CD14-positive monocyte (primary cell): ENCODE results near the gene LAMA1. TPM values are rescaled to one million over a fixed set of nuclear protein-coding genes. Genes with fewer than 3 reads are reported as not detected.

Experiments used
- DNase-seq, 3 donors: peaks; one replicate each; pipeline ENCODE4 v3.0.0-alpha.2; 2011 to 2022
- H2AFZ ChIP-seq: 2 replicates; pipeline ENCODE4 v1.6.0; 2012; ENCODE audit warnings: mild to moderate bottlenecking, low read depth, low read length, inconsistent platforms; ENCODE audit not compliant: insufficient read depth, poor library complexity, severe bottlenecking
- H3K27ac ChIP-seq, 2 donors: 1 replicate in 1 of 2; 2 replicates in 1 of 2; pipeline ENCODE4 v1.5.1; 2012 to 2013; ENCODE audit warnings: low read length in 2 of 2, control low read depth in 1 of 2, inconsistent platforms in 1 of 2, low read depth in 1 of 2, mild to moderate bottlenecking in 1 of 2
- H3K27me3 ChIP-seq, 2 donors: one replicate each; pipeline versions ENCODE4 v1.6.0 to v1.6.1; 2011 to 2013; ENCODE audit warnings: low read length in 2 of 2; ENCODE audit not compliant: control insufficient read depth in 2 of 2, insufficient read depth in 2 of 2
- H3K36me3 ChIP-seq, 2 donors: replicated peaks in 1 of 2; 1 replicate in 1 of 2; 2 replicates in 1 of 2; pipeline versions ENCODE4 v1.5.1 to v1.6.1; 2012 to 2013; ENCODE audit warnings: low read length in 2 of 2, control low read depth in 1 of 2, inconsistent platforms in 1 of 2, mild to moderate bottlenecking in 1 of 2; ENCODE audit not compliant: insufficient read depth in 2 of 2, control insufficient read depth in 1 of 2
- H3K4me1 ChIP-seq, 2 donors: 1 replicate in 1 of 2; 2 replicates in 1 of 2; pipeline versions ENCODE4 v1.5.1 to v1.6.1; 2012 to 2013; ENCODE audit warnings: low read length in 2 of 2, control low read depth in 1 of 2, inconsistent platforms in 1 of 2, mild to moderate bottlenecking in 1 of 2, moderate library complexity in 1 of 2; ENCODE audit not compliant: insufficient read depth in 2 of 2, control insufficient read depth in 1 of 2
- H3K4me2 ChIP-seq: replicated peaks from 2 replicates; pipeline ENCODE3; 2012; ENCODE audit warnings: low read length, moderate library complexity, mild to moderate bottlenecking; ENCODE audit not compliant: poor library complexity, severe bottlenecking; ENCODE audit errors: extremely low read depth
- H3K4me3 ChIP-seq, 3 experiments: fragments of 200-600 bp in 1 of 3; sonication (generic) in 1 of 3; replicated peaks in 1 of 3; 1 replicate in 2 of 3; 2 replicates in 1 of 3; pipeline ENCODE4 v1.5.1; 2011 to 2013; ENCODE audit warnings: low read length in 3 of 3, mild to moderate bottlenecking in 3 of 3, control low read depth in 2 of 3, low read depth in 2 of 3, inconsistent platforms in 1 of 3, moderate library complexity in 1 of 3
- H3K79me2 ChIP-seq: 2 replicates; pipeline ENCODE4 v1.6.0; 2012; ENCODE audit warnings: mild to moderate bottlenecking, control low read depth, inconsistent platforms, low read length, moderate library complexity; ENCODE audit not compliant: insufficient read depth
- H3K9ac ChIP-seq: 2 replicates; pipeline ENCODE4 v1.6.0; 2017; ENCODE audit warnings: low read length, mild to moderate bottlenecking; ENCODE audit not compliant: insufficient read depth, poor library complexity, severe bottlenecking
- H3K9me3 ChIP-seq, 2 donors: replicated peaks in 1 of 2; 1 replicate in 1 of 2; 2 replicates in 1 of 2; pipeline versions ENCODE4 v1.5.1 to v1.6.1; 2012 to 2013; ENCODE audit warnings: low read length in 2 of 2, control low read depth in 1 of 2; ENCODE audit not compliant: control insufficient read depth in 1 of 2, insufficient read depth in 1 of 2
- H4K20me1 ChIP-seq: 2 replicates; pipeline ENCODE4 v1.6.0; 2012; ENCODE audit warnings: mild to moderate bottlenecking, low read length, control low read depth, moderate library complexity; ENCODE audit not compliant: insufficient read depth
- H3K27ac Mint-ChIP-seq, 7 donors: one replicate each; pipeline ENCODE4 v1.8.0; 2020; ENCODE audit warnings: mild to moderate bottlenecking in 7 of 7, mixed read lengths in 7 of 7, moderate library complexity in 6 of 7, inconsistent platforms in 2 of 7
- H3K27me3 Mint-ChIP-seq, 3 donors: one replicate each; pipeline ENCODE4 v1.8.0; 2021 to 2022; ENCODE audit warnings: low read depth in 3 of 3, mild to moderate bottlenecking in 3 of 3, mixed read lengths in 3 of 3, moderate library complexity in 3 of 3, inconsistent platforms in 1 of 3
- H3K36me3 Mint-ChIP-seq, 2 donors: one replicate each; pipeline ENCODE4 v1.8.0; 2020; ENCODE audit warnings: mixed read lengths in 2 of 2, inconsistent platforms in 1 of 2, mild to moderate bottlenecking in 1 of 2
- H3K4me1 Mint-ChIP-seq: one replicate; pipeline ENCODE4 v1.8.0; 2020; ENCODE audit warnings: mild to moderate bottlenecking, mixed read lengths
- H3K4me3 Mint-ChIP-seq, 2 donors: one replicate each; pipeline ENCODE4 v1.8.0; 2020; ENCODE audit warnings: mild to moderate bottlenecking in 2 of 2, mixed read lengths in 2 of 2, moderate library complexity in 1 of 2
- H3K9me3 Mint-ChIP-seq, 7 donors: one replicate each; pipeline ENCODE4 v1.8.0; 2020 to 2022; ENCODE audit warnings: mixed read lengths in 7 of 7, mild to moderate bottlenecking in 6 of 7, moderate library complexity in 6 of 7, inconsistent platforms in 2 of 7
- WGBS: methylation state at CpG from one replicate; pipeline ENCODE4 v1.1.5; 2013; ENCODE audit warnings: missing lambda C conversion rate; ENCODE audit not compliant: insufficient coverage; 5-methylcytosine and 5-hydroxymethylcytosine counted together
- intact Hi-C, 2 donors: fragments of 100-400 bp; cut with micrococcal nuclease; formaldehyde crosslinking; loops; one replicate each; pipeline versions ENCODE4 v1.15.0 to v1.15.1; 2023
- polyA plus RNA-seq, 3 donors: library from polyadenylated mRNA; depleted of rRNA in 1 of 3; unstranded in 2 of 3; stranded (reverse) in 1 of 3; fragments of 300-500 nt in 2 of 3; fragments of >200 nt in 1 of 3; fragmentation: Illumina TruSeq in 2 of 3; gene quantifications; 1 replicate in 2 of 3; 2 replicates in 1 of 3; pipeline ENCODE4 v1.2.3, GENCODE V29; 2012 to 2021
- TF ChIP-seq, protein P1 (sequence below): fragments of 200-600 bp; IDR thresholded peaks from one replicate; pipeline ENCODE4 v1.8.0; 2022; ENCODE audit warnings: antibody characterized with exemption, mild to moderate bottlenecking

The LAMA1 gene
- polyA plus RNA-seq, 3 donors = not detected

DNA sequence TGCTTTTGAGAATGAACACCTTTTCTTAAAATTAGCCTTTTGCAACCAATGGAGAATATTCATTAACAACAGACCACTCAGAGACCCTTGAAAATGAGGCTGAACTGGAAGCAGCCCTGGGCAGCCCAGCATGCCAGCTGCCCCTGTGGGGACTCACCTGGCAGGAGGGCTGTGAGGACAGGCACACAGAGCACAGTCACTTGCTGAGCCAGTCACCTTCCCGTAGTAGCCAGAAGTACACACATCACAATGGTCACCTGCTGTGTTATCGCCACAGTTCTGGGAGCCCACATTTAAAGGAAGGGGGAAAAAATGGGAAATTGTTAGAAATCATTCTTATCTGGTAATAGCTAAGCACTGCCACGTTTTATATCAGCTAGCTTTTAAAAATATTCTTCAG is 115.5 kb downstream of the LAMA1 start:
- Histone ChIP-seq H3K36me3 (no peaks in the 10 kb centered on the region), H3K4me3 (no peak overlapping the region), H2AFZ (no peak overlapping the region), H3K9ac (no peak overlapping the region), H3K27me3 (no peaks in the 10 kb centered on the region), H3K4me2 (no peak overlapping the region), H3K4me1 (no peaks in the 10 kb centered on the region), H4K20me1 (no peaks in the 10 kb centered on the region), H3K79me2 (no peaks in the 10 kb centered on the region), H3K27ac (no peak overlapping the region), H3K9me3 (no peaks in the 10 kb centered on the region)
- peaks cover 1 to 7% (median 6%) of the 10 kb centered on the region in 3 donors for H3K27me3 Mint-ChIP-seq
- peaks cover 0 to 3% (median 0%) of the 10 kb centered on the region in 7 donors for H3K9me3 Mint-ChIP-seq
- TF ChIP-seq, protein P1, sequence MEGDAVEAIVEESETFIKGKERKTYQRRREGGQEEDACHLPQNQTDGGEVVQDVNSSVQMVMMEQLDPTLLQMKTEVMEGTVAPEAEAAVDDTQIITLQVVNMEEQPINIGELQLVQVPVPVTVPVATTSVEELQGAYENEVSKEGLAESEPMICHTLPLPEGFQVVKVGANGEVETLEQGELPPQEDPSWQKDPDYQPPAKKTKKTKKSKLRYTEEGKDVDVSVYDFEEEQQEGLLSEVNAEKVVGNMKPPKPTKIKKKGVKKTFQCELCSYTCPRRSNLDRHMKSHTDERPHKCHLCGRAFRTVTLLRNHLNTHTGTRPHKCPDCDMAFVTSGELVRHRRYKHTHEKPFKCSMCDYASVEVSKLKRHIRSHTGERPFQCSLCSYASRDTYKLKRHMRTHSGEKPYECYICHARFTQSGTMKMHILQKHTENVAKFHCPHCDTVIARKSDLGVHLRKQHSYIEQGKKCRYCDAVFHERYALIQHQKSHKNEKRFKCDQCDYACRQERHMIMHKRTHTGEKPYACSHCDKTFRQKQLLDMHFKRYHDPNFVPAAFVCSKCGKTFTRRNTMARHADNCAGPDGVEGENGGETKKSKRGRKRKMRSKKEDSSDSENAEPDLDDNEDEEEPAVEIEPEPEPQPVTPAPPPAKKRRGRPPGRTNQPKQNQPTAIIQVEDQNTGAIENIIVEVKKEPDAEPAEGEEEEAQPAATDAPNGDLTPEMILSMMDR = no peak
- H3K36me3 Mint-ChIP-seq = no peaks in the 10 kb centered on the region
- H3K4me3 Mint-ChIP-seq = no peak overlapping the region
- intact Hi-C loops = no loop called here
- no CpG with 5 or more reads among the region's 3 CpGs for WGBS
- DNase-seq = no peak
- no peaks in the 10 kb centered on the region for H3K4me1 Mint-ChIP-seq
- no peak overlapping the region for H3K27ac Mint-ChIP-seq

DNA sequence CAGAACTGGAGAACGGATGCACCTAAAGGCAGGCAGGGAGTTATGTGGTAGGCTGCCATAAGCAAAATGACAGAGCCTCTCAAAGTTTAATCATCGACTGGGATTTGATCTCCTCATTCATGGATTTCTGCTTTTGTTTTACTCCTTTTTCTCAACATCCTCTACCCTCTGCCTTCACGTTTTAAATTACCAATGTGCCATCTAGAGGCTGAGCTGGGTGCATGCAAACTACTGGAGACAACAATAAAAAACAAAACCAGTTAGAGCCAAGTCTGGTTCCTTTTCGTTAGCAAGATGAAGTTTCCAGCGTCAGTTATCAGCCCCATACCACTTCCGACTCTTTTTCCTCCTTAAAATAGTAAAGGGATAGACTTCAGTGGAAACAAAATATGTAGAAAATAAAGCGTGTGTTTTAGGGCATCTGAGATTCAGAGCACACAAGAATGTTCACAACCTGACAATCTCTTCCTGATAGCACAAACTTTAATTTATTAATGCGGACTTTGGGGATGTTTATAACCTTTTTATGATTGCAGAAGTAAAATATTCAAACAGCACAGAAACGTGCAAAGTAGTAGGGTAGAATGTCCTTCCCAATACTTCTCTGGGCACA is 117.0 kb downstream of the LAMA1 start:
- Histone ChIP-seq H3K4me2 (no peak overlapping the region), H3K27me3 (no peaks in the 10 kb centered on the region), H3K27ac (no peak overlapping the region), H3K4me1 (no peaks in the 10 kb centered on the region), H3K4me3 (no peak overlapping the region), H2AFZ (no peak overlapping the region), H4K20me1 (no peaks in the 10 kb centered on the region), H3K9me3 (no peaks in the 10 kb centered on the region), H3K79me2 (no peaks in the 10 kb centered on the region), H3K36me3 (no peaks in the 10 kb centered on the region), H3K9ac (no peak overlapping the region)
- intact Hi-C loops = no loop called here
- Mint-ChIP-seq H3K4me1 (no peaks in the 10 kb centered on the region), H3K27ac (no peak overlapping the region), H3K27me3 (peaks cover 1 to 7% (median 6%) of the 10 kb centered on the region in 3 donors), H3K36me3 (no peaks in the 10 kb centered on the region), H3K9me3 (no peaks in the 10 kb centered on the region), H3K4me3 (no peak overlapping the region)
- WGBS = 30% methylated on average over 3 of the region's 9 CpGs
- TF ChIP-seq, protein P1 = no peak
- no peak for DNase-seq
